Spleen (tissue), 11 donors: ENCODE data around the gene NMRK2. TPM values are rescaled to one million over a fixed set of nuclear protein-coding genes. Genes with fewer than 3 reads are reported as not detected.
A peak's percentile ranks its signal among the peaks of the same experiment; 100 is the strongest.

ENCODE experiments used
- DNase-seq: peaks from one replicate; pipeline ENCODE4 v3.0.0-alpha.2; 2020
- H3K27ac ChIP-seq, 8 donors: fragments of 200-600 bp; sonication (generic) in 7 of 8; 1 replicate in 4 of 8; 2 replicates in 4 of 8; pipeline versions ENCODE4 v1.5.0 to v1.8.0; 2016 to 2021; ENCODE audit warnings: inconsistent platforms in 4 of 8, mild to moderate bottlenecking in 4 of 8, moderate library complexity in 1 of 8
- H3K27me3 ChIP-seq, 7 donors: fragments of 200-600 bp; sonication (generic) in 6 of 7; replicated peaks in 1 of 7; 1 replicate in 4 of 7; 2 replicates in 3 of 7; pipeline versions ENCODE4 v1.5.0 to v1.8.0; 2016 to 2021; ENCODE audit warnings: inconsistent platforms in 3 of 7, mild to moderate bottlenecking in 1 of 7
- H3K36me3 ChIP-seq, 6 donors: fragments of 200-600 bp; sonication (generic) in 5 of 6; 1 replicate in 4 of 6; 2 replicates in 2 of 6; pipeline versions ENCODE4 v1.5.0 to v1.8.0; 2016 to 2021; ENCODE audit warnings: inconsistent platforms in 2 of 6
- H3K4me1 ChIP-seq, 6 donors: fragments of 200-600 bp; sonication (generic) in 5 of 6; 1 replicate in 3 of 6; 2 replicates in 3 of 6; pipeline versions ENCODE4 v1.5.0 to v1.8.0; 2016 to 2021; ENCODE audit warnings: inconsistent platforms in 3 of 6
- H3K4me3 ChIP-seq, 8 donors: fragments of 200-600 bp; sonication (generic) in 7 of 8; 1 replicate in 4 of 8; 2 replicates in 4 of 8; pipeline versions ENCODE4 v1.5.0 to v1.8.0; 2016 to 2021; ENCODE audit warnings: inconsistent platforms in 4 of 8, mild to moderate bottlenecking in 4 of 8, moderate library complexity in 2 of 8
- H3K9me3 ChIP-seq, 8 donors: fragments of 200-600 bp; sonication (generic) in 7 of 8; 1 replicate in 4 of 8; 2 replicates in 4 of 8; pipeline versions ENCODE4 v1.5.0 to v1.8.0; 2016 to 2021; ENCODE audit warnings: inconsistent platforms in 4 of 8
- CTCF ChIP-seq, 11 experiments: fragments of 200-600 bp in 7 of 11; fragments of 450-650 bp in 4 of 11; sonication (generic) in 4 of 11; IDR thresholded peaks in 8 of 11; conservative IDR thresholded peaks in 3 of 11; 1 replicate in 7 of 11; 2 replicates in 4 of 11; pipeline versions ENCODE4 v1.4.0 to v1.8.0; 2016 to 2021; ENCODE audit warnings: antibody characterized with exemption in 11 of 11, inconsistent platforms in 4 of 11, mild to moderate bottlenecking in 1 of 11
- POLR2A ChIP-seq, 3 donors: fragments of 450-650 bp; IDR thresholded peaks; one replicate each; pipeline ENCODE4 v1.5.1; 2017; ENCODE audit warnings: antibody characterized with exemption in 3 of 3, mild to moderate bottlenecking in 1 of 3
- POLR2AphosphoS5 ChIP-seq, 3 donors: sonication (generic); formaldehyde crosslinking; IDR thresholded peaks; one replicate each; pipeline ENCODE4 v1.5.1; 2017; ENCODE audit warnings: antibody characterized with exemption in 3 of 3
- WGBS, 5 donors: extraction: QIAGEN DNeasy Blood & Tissue Kit in 3 of 5; methylation state at CpG; one replicate each; pipeline versions ENCODE4 v1.1.5 to v1.1.7; 2013 to 2018; 5-methylcytosine and 5-hydroxymethylcytosine counted together
- intact Hi-C: fragments of 100-400 bp; cut with DNase I; formaldehyde crosslinking; loops from one replicate; pipeline ENCODE4 v1.15.0; 2023; ENCODE audit warnings: low total_unique reads
- polyA plus RNA-seq, 3 donors: library from polyadenylated mRNA; stranded (reverse); fragments of 200-250 nt; gene quantifications; one replicate each; pipeline ENCODE4 v1.2.1, GENCODE V29; 2013
- total RNA-seq, 7 donors: library from RNA; depleted of rRNA in 3 of 7; stranded (reverse); fragments of >200 nt in 3 of 7; fragmentation: NEBNext Ultra II Directional in 4 of 7; extraction: Animal tissue kit (Norgen Biotek cat#: 25700) in 4 of 7; gene quantifications; one replicate each; pipeline versions ENCODE4 v1.1.0 to v1.2.1, GENCODE V29; 2016 to 2021
- donor health status: healthy with polysubstance abuse.
- donor health status: DM: no; HTN: no; CAD: no; lungs with moderate emphysema.
- donor health status: DM: no; HTN: no; CAD: no.
- donor health status: Bipolar disorder and iron deficiency.
- donor health status: healthy.
- donor health status: DM: no; HTN: no; CAD: no.
- donor health status: DM: yes; HTN: yes; CAD: no.

NMRK2 gene
- total and polyA plus RNA-seq, 10 donors = 0.29 to 1.5 (median 0.52) TPM; not detected in 7

GRCh38 chr19:3904233-3904632 lies 28.6 kb upstream of the NMRK2 start:
- H3K9me3 ChIP-seq = peaks cover 0 to 2% (median 0%) of the 10 kb centered on the region in 8 donors
- intact Hi-C loops = no loop called here
- H3K27me3 ChIP-seq = peaks cover 0 to 39% (median 4%) of the 10 kb centered on the region in 7 donors
- H3K4me1 ChIP-seq = no peaks in the 10 kb centered on the region
- WGBS, 5 donors = 90 to 99% (median 91%) methylated on average over 8 of the region's 8 CpGs
- no peak overlapping the region for H3K27ac ChIP-seq
- no peak for DNase-seq
- H3K4me3 ChIP-seq = no peak overlapping the region
- H3K36me3 ChIP-seq = no peaks in the 10 kb centered on the region
- TF ChIP-seq POLR2AphosphoS5 (IDR thresholded peaks at IDR 0.05) (no peak), CTCF (IDR thresholded peaks at IDR 0.05 in 8 of 11, conservative IDR thresholded peaks at IDR 0.05 in 3 of 11) (no peak), POLR2A (IDR thresholded peaks at IDR 0.05) (no peak)

DNA sequence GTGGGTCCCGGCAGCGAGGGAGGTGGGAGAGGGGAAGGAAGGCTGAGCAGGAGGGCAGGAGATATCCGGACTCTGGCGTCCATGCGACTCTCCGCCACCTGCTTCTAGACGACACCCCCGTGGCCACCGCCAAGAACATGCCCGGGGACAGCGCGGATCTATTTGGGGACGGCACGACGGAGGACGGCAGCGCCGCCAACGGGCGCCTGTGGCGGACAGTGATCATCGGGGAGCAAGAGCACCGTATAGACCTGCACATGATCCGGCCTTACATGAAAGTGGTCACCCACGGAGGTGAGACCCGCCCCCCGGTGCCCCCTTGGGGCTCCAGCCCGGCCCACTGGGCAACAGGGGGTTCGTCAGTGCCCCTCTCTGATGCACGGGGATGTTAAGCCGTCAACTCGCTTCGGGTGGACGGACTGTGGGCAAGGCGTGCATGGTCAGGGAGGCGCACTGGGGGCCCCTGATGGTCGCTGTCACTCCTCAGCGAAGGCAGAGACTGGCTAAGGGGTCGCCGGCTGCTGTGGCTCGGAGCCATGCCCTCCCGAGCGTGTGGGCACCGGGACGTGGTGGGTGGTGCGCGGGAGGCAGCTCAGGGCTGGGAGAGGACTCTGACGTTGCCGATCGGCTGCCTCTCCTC lies 25.1 kb upstream of the NMRK2 start:
- 85 to 93% (median 87%) methylated on average over 23 to 50 of the region's 50 CpGs for WGBS, 5 donors
- H3K4me1 ChIP-seq = no peaks in the 10 kb centered on the region
- no peak overlapping the region for H3K4me3 ChIP-seq
- TF ChIP-seq POLR2AphosphoS5 (IDR thresholded peaks at IDR 0.05) (no peak), POLR2A (IDR thresholded peaks at IDR 0.05) (no peak), CTCF (IDR thresholded peaks at IDR 0.05 in 8 of 11, conservative IDR thresholded peaks at IDR 0.05 in 3 of 11) (no peak)
- intact Hi-C loops = no loop called here
- DNase-seq = no peak
- H3K27ac ChIP-seq = no peak overlapping the region
- H3K36me3 ChIP-seq = no peaks in the 10 kb centered on the region
- H3K9me3 ChIP-seq = peaks cover 3 to 18% (median 16%) of the 10 kb centered on the region in 8 donors
- H3K27me3 ChIP-seq = peaks cover 0 to 18% (median 0%) of the 10 kb centered on the region in 7 donors

DNA sequence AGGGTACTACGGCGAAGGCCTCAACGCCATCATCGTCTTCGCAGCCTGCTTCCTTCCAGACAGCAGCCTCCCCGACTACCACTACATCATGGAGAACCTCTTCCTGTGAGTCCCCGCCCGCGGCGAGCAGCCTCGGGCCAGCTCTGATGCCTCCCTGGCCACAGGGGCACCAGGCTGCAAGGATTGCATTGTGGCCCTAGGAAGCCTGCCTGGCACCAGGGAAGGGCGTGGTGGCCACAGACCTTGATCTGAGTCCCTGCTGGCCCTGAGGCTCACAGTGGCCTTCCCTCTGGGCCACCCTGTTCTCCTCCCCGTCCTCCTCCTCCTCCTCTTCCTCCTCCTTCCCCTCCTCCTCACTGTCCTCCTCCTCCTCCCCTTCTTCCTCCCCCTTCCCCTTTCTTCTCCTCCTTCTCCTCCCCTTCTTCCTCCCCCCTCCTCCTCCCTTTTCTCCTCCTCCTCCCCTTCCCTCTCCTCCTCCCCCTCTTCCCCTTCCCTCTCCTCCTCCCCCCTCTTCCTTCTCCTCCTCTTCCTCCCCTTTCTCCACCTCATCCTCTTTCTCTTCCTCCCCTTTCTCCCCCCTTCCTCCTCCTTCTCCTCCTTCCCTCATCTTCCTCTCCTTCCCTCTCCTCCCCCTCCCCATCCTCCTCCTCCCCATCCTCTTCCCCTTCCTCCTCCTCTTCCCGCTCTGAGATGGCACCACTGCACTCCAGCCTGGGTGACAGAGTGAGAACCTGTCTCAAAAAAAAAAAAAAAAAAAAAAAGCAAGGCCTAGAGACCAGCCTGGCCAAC lies 24.4 kb upstream of the NMRK2 start:
- peaks cover 3 to 18% (median 16%) of the 10 kb centered on the region in 8 donors for H3K9me3 ChIP-seq
- H3K4me1 ChIP-seq = no peaks in the 10 kb centered on the region
- intact Hi-C loops = no loop called here
- no peak overlapping the region for H3K27ac ChIP-seq
- TF ChIP-seq CTCF (IDR thresholded peaks at IDR 0.05 in 8 of 11, conservative IDR thresholded peaks at IDR 0.05 in 3 of 11) (no peak), POLR2AphosphoS5 (IDR thresholded peaks at IDR 0.05) (peak in 1 of 3 donors; percentile 15), POLR2A (IDR thresholded peaks at IDR 0.05) (no peak)
- DNase-seq = no peak
- peaks cover 0 to 11% (median 0%) of the 10 kb centered on the region in 7 donors for H3K27me3 ChIP-seq
- no peaks in the 10 kb centered on the region for H3K36me3 ChIP-seq
- H3K4me3 ChIP-seq = no peak overlapping the region
- 54 to 68% (median 57%) methylated on average over 9 to 14 of the region's 14 CpGs for WGBS, 5 donors

GRCh38 chr19:3910105-3910504 lies 22.8 kb upstream of the NMRK2 start:
- Histone ChIP-seq H3K9me3 (peaks cover 3 to 18% (median 16%) of the 10 kb centered on the region in 8 donors), H3K27me3 (peaks cover 0 to 10% (median 0%) of the 10 kb centered on the region in 7 donors), H3K27ac (no peak overlapping the region), H3K36me3 (no peaks in the 10 kb centered on the region), H3K4me1 (no peaks in the 10 kb centered on the region), H3K4me3 (no peak overlapping the region)
- WGBS, 5 donors = 90 to 100% (median 100%) methylated on average over 1 of the region's 1 CpG
- intact Hi-C loops = no loop called here
- DNase-seq = no peak
- TF ChIP-seq CTCF (IDR thresholded peaks at IDR 0.05 in 8 of 11, conservative IDR thresholded peaks at IDR 0.05 in 3 of 11) (no peak), POLR2AphosphoS5 (IDR thresholded peaks at IDR 0.05) (no peak), POLR2A (IDR thresholded peaks at IDR 0.05) (no peak)
